Tibial nerve (tissue), 4 donors: ENCODE results near the gene TBC1D24. TPM values are rescaled to one million over a fixed set of nuclear protein-coding genes. Genes with fewer than 3 reads are reported as not detected.

Experiments used
- DNase-seq, 2 donors: peaks; one replicate each; pipeline ENCODE4 v3.0.0-alpha.2; 2019; ENCODE audit warnings: low spot score in 2 of 2
- H3K27ac ChIP-seq, 4 donors: fragments of 200-600 bp; sonication (generic) in 3 of 4; one replicate each; pipeline ENCODE4 v1.5.1; 2017 to 2019; ENCODE audit warnings: mild to moderate bottlenecking in 1 of 4
- H3K27me3 ChIP-seq, 2 donors: fragments of 200-600 bp; sonication (generic) in 1 of 2; one replicate each; pipeline versions ENCODE4 v1.5.1 to v1.6.0; 2017 to 2019
- H3K36me3 ChIP-seq, 3 donors: fragments of 200-600 bp; sonication (generic); one replicate each; pipeline ENCODE4 v1.5.1; 2018 to 2019
- H3K4me1 ChIP-seq, 4 donors: fragments of 200-600 bp; sonication (generic) in 3 of 4; one replicate each; pipeline ENCODE4 v1.5.1; 2017 to 2019
- H3K4me3 ChIP-seq, 4 donors: fragments of 200-600 bp; sonication (generic) in 3 of 4; one replicate each; pipeline ENCODE4 v1.5.1; 2017 to 2019; ENCODE audit warnings: mild to moderate bottlenecking in 1 of 4, moderate library complexity in 1 of 4
- H3K9me3 ChIP-seq, 4 donors: fragments of 200-600 bp; sonication (generic) in 3 of 4; one replicate each; pipeline ENCODE4 v1.5.1; 2017 to 2019
- EP300 ChIP-seq, 2 donors: sonication (generic); formaldehyde crosslinking; IDR thresholded peaks; one replicate each; pipeline ENCODE4 v1.6.1; 2017; ENCODE audit warnings: antibody characterized with exemption in 2 of 2, mild to moderate bottlenecking in 1 of 2
- POLR2A ChIP-seq, 2 donors: fragments of 450-650 bp; IDR thresholded peaks; one replicate each; pipeline ENCODE4 v1.6.1; 2017; ENCODE audit warnings: antibody characterized with exemption in 2 of 2, mild to moderate bottlenecking in 2 of 2, moderate library complexity in 2 of 2
- WGBS, 2 donors: methylation state at CpG; one replicate each; pipeline ENCODE4 v1.1.5; 2018; 5-methylcytosine and 5-hydroxymethylcytosine counted together
- total RNA-seq, 4 donors: library from RNA; depleted of rRNA; stranded (reverse); fragments of >200 nt; gene quantifications; one replicate each; pipeline ENCODE4 v1.1.0, GENCODE V29; 2016
- TF ChIP-seq, protein P1 (sequence below), 5 experiments: fragments of 200-600 bp in 3 of 5; fragments of 450-650 bp in 2 of 5; sonication (generic) in 3 of 5; IDR thresholded peaks; one replicate each; pipeline ENCODE4 v1.5.1; 2016 to 2019; ENCODE audit warnings: antibody characterized with exemption in 5 of 5, mild to moderate bottlenecking in 3 of 5, moderate library complexity in 2 of 5

The TBC1D24 gene
- total RNA-seq, 4 donors from 2014 or later, result 12.0 to 18.3 (median 16.3) TPM

DNA sequence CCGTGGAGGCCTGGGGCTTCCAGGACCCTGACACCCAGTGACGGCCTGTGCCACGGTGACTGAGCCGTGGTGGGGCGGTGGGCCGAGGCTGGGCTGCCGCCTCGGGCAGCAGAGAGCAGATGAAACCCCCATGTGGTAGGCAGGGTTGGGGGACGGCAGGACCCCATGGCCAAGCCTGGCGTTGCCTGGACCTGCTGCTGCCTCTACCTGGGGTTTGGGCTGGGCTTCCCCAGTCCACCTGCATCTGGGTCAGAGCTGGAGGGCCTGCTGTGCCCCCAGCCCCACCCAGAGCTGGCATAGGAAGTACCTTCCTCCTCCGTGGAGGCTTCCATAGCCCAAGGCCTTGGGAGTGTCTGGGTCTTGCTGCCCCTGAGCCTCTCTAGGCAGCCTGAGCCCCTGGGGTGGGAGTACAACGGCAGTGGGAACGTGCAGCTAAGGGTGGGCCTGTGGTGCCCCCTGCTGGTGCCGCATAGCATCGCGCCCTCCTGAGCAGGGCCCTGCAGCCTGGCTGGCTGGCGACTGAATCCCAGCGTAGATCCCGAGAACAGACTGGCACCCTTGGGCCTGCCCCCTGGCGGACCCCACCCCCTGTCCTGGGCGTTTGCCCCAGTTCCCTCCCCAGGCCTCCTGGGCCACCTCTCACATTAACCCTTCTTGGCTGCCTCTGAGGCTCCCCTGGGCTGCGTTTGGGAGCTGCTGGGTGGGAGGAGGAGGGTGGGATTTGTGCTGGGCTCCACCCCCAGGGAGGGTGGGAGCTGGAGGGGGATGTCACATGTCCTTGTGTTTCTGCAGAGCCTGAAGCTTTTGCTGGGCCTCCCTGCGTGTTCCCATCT, 26.2 kb downstream of the TBC1D24 start:
- H3K4me3 ChIP-seq, result peak overlapping the region; percentile 2 to 37 (median 17)
- H3K36me3 ChIP-seq, result peaks cover 0 to 39% (median 0%) of the 10 kb centered on the region in 3 donors
- peak; percentile 73 to 86 for DNase-seq
- 3% methylated on average over 12 to 13 of the region's 23 CpGs for WGBS, 2 donors
- H3K27me3 ChIP-seq, result no peaks in the 10 kb centered on the region
- peaks cover 0 to 43% (median 20%) of the 10 kb centered on the region in 4 donors for H3K4me1 ChIP-seq
- TF ChIP-seq EP300 (IDR thresholded peaks at IDR 0.05) (peak; percentile 39 to 47), POLR2A (IDR thresholded peaks at IDR 0.05) (no peak)
- TF ChIP-seq, protein P1, sequence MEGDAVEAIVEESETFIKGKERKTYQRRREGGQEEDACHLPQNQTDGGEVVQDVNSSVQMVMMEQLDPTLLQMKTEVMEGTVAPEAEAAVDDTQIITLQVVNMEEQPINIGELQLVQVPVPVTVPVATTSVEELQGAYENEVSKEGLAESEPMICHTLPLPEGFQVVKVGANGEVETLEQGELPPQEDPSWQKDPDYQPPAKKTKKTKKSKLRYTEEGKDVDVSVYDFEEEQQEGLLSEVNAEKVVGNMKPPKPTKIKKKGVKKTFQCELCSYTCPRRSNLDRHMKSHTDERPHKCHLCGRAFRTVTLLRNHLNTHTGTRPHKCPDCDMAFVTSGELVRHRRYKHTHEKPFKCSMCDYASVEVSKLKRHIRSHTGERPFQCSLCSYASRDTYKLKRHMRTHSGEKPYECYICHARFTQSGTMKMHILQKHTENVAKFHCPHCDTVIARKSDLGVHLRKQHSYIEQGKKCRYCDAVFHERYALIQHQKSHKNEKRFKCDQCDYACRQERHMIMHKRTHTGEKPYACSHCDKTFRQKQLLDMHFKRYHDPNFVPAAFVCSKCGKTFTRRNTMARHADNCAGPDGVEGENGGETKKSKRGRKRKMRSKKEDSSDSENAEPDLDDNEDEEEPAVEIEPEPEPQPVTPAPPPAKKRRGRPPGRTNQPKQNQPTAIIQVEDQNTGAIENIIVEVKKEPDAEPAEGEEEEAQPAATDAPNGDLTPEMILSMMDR (IDR thresholded peaks at IDR 0.05), result peak; percentile 97 to 99 (median 99)
- no peaks in the 10 kb centered on the region for H3K9me3 ChIP-seq
- H3K27ac ChIP-seq, result peak overlapping the region in 3 of 4 donors; percentile 55 to 73 (median 71)

DNA sequence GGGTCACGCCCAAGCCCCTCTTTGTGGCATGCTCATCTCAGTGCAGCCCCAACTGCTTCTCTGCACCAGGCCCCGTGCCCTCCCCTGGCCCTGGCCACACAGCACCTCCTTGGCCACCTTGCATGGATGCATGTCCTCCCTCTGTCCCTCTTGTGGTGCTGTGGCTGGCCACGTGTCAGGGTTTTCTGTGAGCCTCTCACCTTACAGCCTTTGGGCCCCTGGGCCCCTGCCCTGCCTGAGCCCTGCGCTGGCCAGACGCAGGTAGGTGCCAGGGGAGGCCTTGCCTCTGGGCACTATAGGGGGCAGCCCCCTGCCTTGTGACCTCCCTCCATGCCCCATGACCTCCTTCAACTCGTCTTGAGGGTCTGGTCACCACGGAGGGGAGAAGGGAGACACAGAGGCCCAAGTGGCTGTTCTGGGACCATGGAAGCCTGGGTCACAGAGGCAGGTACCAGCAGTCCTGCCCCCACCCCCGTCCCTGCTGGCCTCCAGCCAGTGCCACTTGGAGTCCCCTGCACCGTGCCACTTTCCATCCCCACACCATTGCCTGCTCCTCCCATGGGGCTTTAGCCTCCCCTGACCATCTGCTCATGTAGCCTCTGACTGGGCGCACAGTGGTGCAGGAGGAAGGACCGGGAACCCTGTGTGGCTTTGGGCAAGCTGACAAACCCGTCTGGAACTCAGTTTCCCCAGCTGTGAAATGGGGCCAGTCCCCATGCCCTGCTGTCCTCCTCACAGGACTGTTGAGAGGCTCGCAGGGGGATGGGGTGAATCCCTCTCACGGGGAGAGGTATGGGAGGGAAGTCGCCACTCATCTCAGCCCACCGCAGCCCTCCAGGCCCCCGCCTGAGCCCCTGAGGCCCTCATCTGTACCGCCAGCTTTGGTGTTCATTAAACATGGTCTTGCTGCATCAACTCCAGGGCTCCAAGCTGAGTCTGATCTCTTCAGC, 27.3 kb downstream of the TBC1D24 start:
- Histone ChIP-seq H3K4me3 (peak overlapping the region in 1 of 4 donors; percentile 37), H3K4me1 (peaks cover 0 to 39% (median 18%) of the 10 kb centered on the region in 4 donors), H3K27me3 (no peaks in the 10 kb centered on the region), H3K27ac (peak overlapping the region in 3 of 4 donors; percentile 44 to 73 (median 52)), H3K9me3 (no peaks in the 10 kb centered on the region), H3K36me3 (peaks cover 0 to 28% (median 0%) of the 10 kb centered on the region in 3 donors)
- TF ChIP-seq, protein P1 (IDR thresholded peaks at IDR 0.05), result no peak
- no peak for TF ChIP-seq EP300 (IDR thresholded peaks at IDR 0.05)
- TF ChIP-seq POLR2A (IDR thresholded peaks at IDR 0.05), result no peak
- DNase-seq, result no peak
- 63 to 64% methylated on average over 15 of the region's 18 CpGs for WGBS, 2 donors

DNA sequence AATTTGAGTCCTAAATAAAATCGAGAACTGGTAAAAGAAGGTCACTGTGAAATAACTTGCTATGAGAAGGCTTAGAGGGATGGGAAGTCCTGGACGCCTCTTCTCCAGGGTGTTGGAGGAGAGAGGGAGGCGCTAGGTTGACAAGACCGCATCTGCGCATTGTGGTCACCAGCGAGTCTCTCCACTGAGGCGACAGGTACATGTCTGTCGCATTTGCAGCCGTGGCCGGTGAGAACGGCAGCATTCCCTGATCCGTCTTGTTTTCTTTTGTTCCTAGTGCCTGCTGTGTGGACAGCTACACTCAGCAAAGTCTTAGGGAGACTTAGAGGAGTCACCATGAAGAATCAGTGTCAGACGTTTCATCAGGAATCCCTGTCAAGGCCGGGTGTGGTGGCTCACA, 30.8 kb downstream of the TBC1D24 start:
- 86 to 87% methylated on average over 14 of the region's 14 CpGs for WGBS, 2 donors
- Histone ChIP-seq H3K9me3 (no peaks in the 10 kb centered on the region), H3K36me3 (no peaks in the 10 kb centered on the region), H3K4me1 (peaks cover 0 to 27% (median 16%) of the 10 kb centered on the region in 4 donors), H3K27ac (no peak overlapping the region), H3K27me3 (no peaks in the 10 kb centered on the region), H3K4me3 (no peak overlapping the region)
- no peak for TF ChIP-seq POLR2A (IDR thresholded peaks at IDR 0.05)
- TF ChIP-seq EP300 (IDR thresholded peaks at IDR 0.05), result no peak
- TF ChIP-seq, protein P1 (IDR thresholded peaks at IDR 0.05), result no peak
- no peak for DNase-seq

DNA sequence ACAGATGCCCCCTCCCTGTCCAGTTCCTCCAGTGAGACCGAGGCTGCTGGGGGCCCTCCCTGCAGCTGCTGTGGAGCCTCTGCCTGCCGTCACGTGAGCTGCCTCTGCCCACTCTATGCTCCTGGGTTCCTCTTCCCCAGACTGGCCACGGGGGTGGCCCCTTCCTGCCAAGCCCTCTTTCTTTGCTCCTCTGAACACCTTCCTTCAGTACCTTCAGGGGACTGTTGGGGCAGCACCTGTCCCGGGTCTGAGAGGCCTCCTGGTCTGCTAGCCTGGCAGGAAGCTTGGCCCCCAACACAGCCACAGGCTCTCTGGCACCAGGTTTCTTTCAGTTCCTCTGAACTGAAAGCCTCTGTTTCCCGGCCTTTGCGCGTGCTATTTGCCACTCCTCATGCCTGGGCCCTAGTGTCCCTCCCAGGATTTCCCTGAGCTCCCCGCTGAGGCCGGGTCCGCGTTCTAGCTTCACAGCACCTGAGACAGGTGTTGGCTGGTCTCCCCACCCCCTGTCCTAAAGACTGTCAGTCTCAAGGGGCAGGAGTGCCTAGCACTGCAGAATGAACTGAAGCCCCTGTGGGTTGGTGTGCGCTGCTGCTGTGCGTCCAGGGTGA, 32.2 kb downstream of the TBC1D24 start:
- no peaks in the 10 kb centered on the region for H3K36me3 ChIP-seq
- peaks cover 0 to 23% (median 8%) of the 10 kb centered on the region in 4 donors for H3K4me1 ChIP-seq
- H3K27ac ChIP-seq, result peak overlapping the region in 3 of 4 donors; percentile 53 to 79 (median 61)
- 64 to 75% methylated on average over 10 to 13 of the region's 14 CpGs for WGBS, 2 donors
- no peak overlapping the region for H3K4me3 ChIP-seq
- no peak for DNase-seq
- H3K27me3 ChIP-seq, result no peaks in the 10 kb centered on the region
- H3K9me3 ChIP-seq, result no peaks in the 10 kb centered on the region
- TF ChIP-seq, protein P1 (IDR thresholded peaks at IDR 0.05), result no peak
- peak in 1 of 2 donors; percentile 7 for TF ChIP-seq EP300 (IDR thresholded peaks at IDR 0.05)
- peak in 1 of 2 donors; percentile 19 for TF ChIP-seq POLR2A (IDR thresholded peaks at IDR 0.05)
